ENCODE measurements around the gene TBCB. TPM values are rescaled to one million over a fixed set of nuclear protein-coding genes. Genes with fewer than 3 reads are reported as not detected.

Gene TBCB
- total and polyA plus RNA-seq, 2 donors (not counting 3 experiments of a cell fraction or from before 2014, with no cell fraction given), result 178 to 363 TPM

DNA sequence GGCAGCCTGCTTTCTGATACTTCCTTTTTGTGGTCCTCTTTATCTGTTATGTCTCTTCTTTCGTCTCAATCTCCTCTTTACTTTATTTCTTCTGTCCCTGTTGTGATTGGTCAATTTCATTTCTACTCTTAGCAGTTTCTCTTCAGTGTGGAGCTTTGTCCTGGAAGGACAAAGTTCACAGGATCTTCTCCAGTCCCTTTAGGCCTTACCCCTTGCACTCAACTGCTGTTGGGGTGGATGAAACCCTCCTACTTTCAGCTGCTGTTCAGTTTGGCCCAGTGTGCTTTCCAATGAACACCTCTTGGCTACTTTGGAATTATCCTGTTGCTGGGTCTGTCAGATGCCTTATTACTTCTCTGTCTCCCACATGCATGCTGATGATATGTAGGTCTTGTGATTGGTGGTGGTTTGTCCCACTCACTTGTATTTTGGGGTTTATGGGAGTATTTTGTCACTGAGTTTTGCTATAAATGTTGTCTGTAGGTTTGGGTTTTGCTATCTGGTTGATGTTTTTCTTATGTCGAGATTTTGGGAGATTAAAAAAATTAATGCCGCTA, 35.8 kb upstream of the TBCB start:
- H3K27me3 ChIP-seq (ENCODE audit: control insufficient read depth in 2 of 2, insufficient read depth in 2 of 2, low read length in 2 of 2), result no peaks in the 10 kb centered on the region
- POLR2A ChIA-PET, result no interaction called here
- H2AFZ ChIP-seq (ENCODE audit: low read depth, low read length), result no peak overlapping the region
- H3K9me3 ChIP-seq (replicated peaks; ENCODE audit: control insufficient read depth, insufficient read depth, low read length), result no peaks in the 10 kb centered on the region
- no TSS peak for BruUV-seq (replicated peaks)
- no peak overlapping the region for H3K9ac ChIP-seq (replicated peaks; ENCODE audit: extremely low read depth, insufficient read depth, low read length)
- FAIRE-seq (no peak), DNase-seq (ENCODE audit: low read depth, low spot score) (no peak)
- H3K9me1 ChIP-seq (replicated peaks; ENCODE audit: control insufficient read depth, extremely low read depth, insufficient read depth, low read length), result no peaks in the 10 kb centered on the region
- H3K79me2 ChIP-seq (ENCODE audit: control insufficient read depth, insufficient read depth, low read length), result no peaks in the 10 kb centered on the region
- CTCF ChIA-PET, result interaction anchor here (1.1 kb wide), 1 partner anchor 24 kb away, joined by 3 read pairs; no protein-coding TSS in a partner anchor
- no peak overlapping the region for H3K4me3 ChIP-seq (replicated peaks in 1 of 3; ENCODE audit: insufficient read depth in 1 of 3, low read depth in 1 of 3, low read length in 3 of 3)
- H3K36me3 ChIP-seq (ENCODE audit: control insufficient read depth in 2 of 2, extremely low read depth in 1 of 2, insufficient read depth in 2 of 2, low read length in 2 of 2), result peaks cover 7 to 11% of the 10 kb centered on the region in 2 experiments
- dilution Hi-C loops (cut with MboI; ENCODE audit: extremely low pct_ligation_motif_present, low sequenced_read_pairs) (no loop called here), intact Hi-C loops (cut with micrococcal nuclease) (no loop called here)
- no peak overlapping the region for H3K4me2 ChIP-seq (ENCODE audit: insufficient read depth, low read length)
- H3K4me1 ChIP-seq (ENCODE audit: control insufficient read depth, extremely low read depth, insufficient read depth, low read length), result no peaks in the 10 kb centered on the region
- H4K20me1 ChIP-seq (replicated peaks; ENCODE audit: control insufficient read depth, extremely low read depth, insufficient read depth, low read length), result no peaks in the 10 kb centered on the region
- TF ChIP-seq GATA2 (IDR thresholded peaks at IDR 0.05; ENCODE audit: insufficient read depth, insufficient read length, low read depth, low read length), result no peak
- no peak for TF ChIP-seq POLR2AphosphoS5 (IDR thresholded peaks at IDR 0.05; ENCODE audit: insufficient read depth, low read depth, low read length)
- TF ChIP-seq POLR2A (IDR thresholded peaks at IDR 0.05; ENCODE audit: low read depth, low read length), result no peak
- TF ChIP-seq MYC (IDR thresholded peaks at IDR 0.05; ENCODE audit: low read depth, low read length), result no peak
- TF ChIP-seq EZH2 (IDR thresholded peaks at IDR 0.05; ENCODE audit: borderline replicate concordance, low read depth, low read length, severe bottlenecking), result no peak
- TF ChIP-seq, protein P1, sequence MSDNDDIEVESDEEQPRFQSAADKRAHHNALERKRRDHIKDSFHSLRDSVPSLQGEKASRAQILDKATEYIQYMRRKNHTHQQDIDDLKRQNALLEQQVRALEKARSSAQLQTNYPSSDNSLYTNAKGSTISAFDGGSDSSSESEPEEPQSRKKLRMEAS (IDR thresholded peaks at IDR 0.05; ENCODE audit: insufficient read depth, insufficient read length), result no peak
- no peak overlapping the region for H3K27ac ChIP-seq (ENCODE audit: insufficient read depth, low read depth, low read length)

DNA sequence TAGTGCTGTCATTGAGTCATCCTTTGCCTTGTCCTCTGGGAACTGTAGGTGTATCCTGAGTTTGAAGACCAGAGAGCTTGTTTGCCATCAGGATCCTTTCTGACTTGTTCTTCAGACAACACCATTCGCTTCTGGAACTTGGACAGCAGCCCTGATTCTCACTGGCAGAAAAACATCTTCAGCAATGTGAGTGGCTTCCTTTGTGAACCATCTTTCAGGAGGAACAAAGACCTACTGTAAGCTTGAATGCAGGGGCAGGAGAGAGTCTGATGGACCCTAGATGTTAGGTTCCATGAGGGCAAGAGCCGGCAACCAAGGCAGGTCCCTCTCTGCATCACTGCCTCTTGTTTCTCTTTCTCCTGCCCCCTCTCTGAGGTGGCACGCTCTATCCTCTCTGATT, 33.9 kb upstream of the TBCB start:
- no peak overlapping the region for H3K4me2 ChIP-seq (ENCODE audit: insufficient read depth, low read length)
- ChIA-PET POLR2A (no interaction called here), CTCF (no interaction called here)
- peaks cover 7 to 11% of the 10 kb centered on the region in 2 experiments for H3K36me3 ChIP-seq (ENCODE audit: control insufficient read depth in 2 of 2, extremely low read depth in 1 of 2, insufficient read depth in 2 of 2, low read length in 2 of 2)
- dilution Hi-C loops (cut with MboI; ENCODE audit: extremely low pct_ligation_motif_present, low sequenced_read_pairs) (no loop called here), intact Hi-C loops (cut with micrococcal nuclease) (no loop called here)
- BruUV-seq (replicated peaks), result no TSS peak
- H3K4me1 ChIP-seq (ENCODE audit: control insufficient read depth, extremely low read depth, insufficient read depth, low read length), result no peaks in the 10 kb centered on the region
- no peak overlapping the region for H2AFZ ChIP-seq (ENCODE audit: low read depth, low read length)
- no peaks in the 10 kb centered on the region for H3K27me3 ChIP-seq (ENCODE audit: control insufficient read depth in 2 of 2, insufficient read depth in 2 of 2, low read length in 2 of 2)
- no peaks in the 10 kb centered on the region for H3K9me3 ChIP-seq (replicated peaks; ENCODE audit: control insufficient read depth, insufficient read depth, low read length)
- FAIRE-seq (no peak), DNase-seq (ENCODE audit: low read depth, low spot score) (no peak)
- no peaks in the 10 kb centered on the region for H4K20me1 ChIP-seq (replicated peaks; ENCODE audit: control insufficient read depth, extremely low read depth, insufficient read depth, low read length)
- no peaks in the 10 kb centered on the region for H3K79me2 ChIP-seq (ENCODE audit: control insufficient read depth, insufficient read depth, low read length)
- TF ChIP-seq EZH2 (IDR thresholded peaks at IDR 0.05; ENCODE audit: borderline replicate concordance, low read depth, low read length, severe bottlenecking) (no peak), JUN (IDR thresholded peaks at IDR 0.05; ENCODE audit: borderline replicate concordance, insufficient read depth, insufficient read length, low read depth) (no peak), POLR2A (IDR thresholded peaks at IDR 0.05; ENCODE audit: low read depth, low read length) (no peak), FOS (IDR thresholded peaks at IDR 0.05; ENCODE audit: borderline replicate concordance, insufficient read depth, low read length) (no peak), POLR2AphosphoS5 (IDR thresholded peaks at IDR 0.05; ENCODE audit: insufficient read depth, low read depth, low read length) (no peak), MYC (IDR thresholded peaks at IDR 0.05; ENCODE audit: low read depth, low read length) (no peak), GATA2 (IDR thresholded peaks at IDR 0.05; ENCODE audit: insufficient read depth, insufficient read length, low read depth, low read length) (no peak)
- TF ChIP-seq, protein P1 (IDR thresholded peaks at IDR 0.05; ENCODE audit: insufficient read depth, insufficient read length), result no peak
- TF ChIP-seq, protein P2, sequence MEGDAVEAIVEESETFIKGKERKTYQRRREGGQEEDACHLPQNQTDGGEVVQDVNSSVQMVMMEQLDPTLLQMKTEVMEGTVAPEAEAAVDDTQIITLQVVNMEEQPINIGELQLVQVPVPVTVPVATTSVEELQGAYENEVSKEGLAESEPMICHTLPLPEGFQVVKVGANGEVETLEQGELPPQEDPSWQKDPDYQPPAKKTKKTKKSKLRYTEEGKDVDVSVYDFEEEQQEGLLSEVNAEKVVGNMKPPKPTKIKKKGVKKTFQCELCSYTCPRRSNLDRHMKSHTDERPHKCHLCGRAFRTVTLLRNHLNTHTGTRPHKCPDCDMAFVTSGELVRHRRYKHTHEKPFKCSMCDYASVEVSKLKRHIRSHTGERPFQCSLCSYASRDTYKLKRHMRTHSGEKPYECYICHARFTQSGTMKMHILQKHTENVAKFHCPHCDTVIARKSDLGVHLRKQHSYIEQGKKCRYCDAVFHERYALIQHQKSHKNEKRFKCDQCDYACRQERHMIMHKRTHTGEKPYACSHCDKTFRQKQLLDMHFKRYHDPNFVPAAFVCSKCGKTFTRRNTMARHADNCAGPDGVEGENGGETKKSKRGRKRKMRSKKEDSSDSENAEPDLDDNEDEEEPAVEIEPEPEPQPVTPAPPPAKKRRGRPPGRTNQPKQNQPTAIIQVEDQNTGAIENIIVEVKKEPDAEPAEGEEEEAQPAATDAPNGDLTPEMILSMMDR (IDR thresholded peaks at IDR 0.05; ENCODE audit: extremely low read depth in 1 of 2, insufficient read depth in 1 of 2, low read depth in 1 of 2, low read length in 2 of 2), result no peak
- H3K4me3 ChIP-seq (replicated peaks in 1 of 3; ENCODE audit: insufficient read depth in 1 of 3, low read depth in 1 of 3, low read length in 3 of 3), result no peak overlapping the region
- no peaks in the 10 kb centered on the region for H3K9me1 ChIP-seq (replicated peaks; ENCODE audit: control insufficient read depth, extremely low read depth, insufficient read depth, low read length)
- H3K27ac ChIP-seq (ENCODE audit: insufficient read depth, low read depth, low read length), result no peak overlapping the region
- H3K9ac ChIP-seq (replicated peaks; ENCODE audit: extremely low read depth, insufficient read depth, low read length), result no peak overlapping the region

All from endothelial cell of umbilical vein (primary cell).